ENCODE measurements around the gene SH3PXD2A.
"Not testable (repeated sequence)": the region's sequence is repeated elsewhere in the genome, so short reads cannot be mapped to it uniquely, and the experiment has no call there.

The SH3PXD2A gene

DNA sequence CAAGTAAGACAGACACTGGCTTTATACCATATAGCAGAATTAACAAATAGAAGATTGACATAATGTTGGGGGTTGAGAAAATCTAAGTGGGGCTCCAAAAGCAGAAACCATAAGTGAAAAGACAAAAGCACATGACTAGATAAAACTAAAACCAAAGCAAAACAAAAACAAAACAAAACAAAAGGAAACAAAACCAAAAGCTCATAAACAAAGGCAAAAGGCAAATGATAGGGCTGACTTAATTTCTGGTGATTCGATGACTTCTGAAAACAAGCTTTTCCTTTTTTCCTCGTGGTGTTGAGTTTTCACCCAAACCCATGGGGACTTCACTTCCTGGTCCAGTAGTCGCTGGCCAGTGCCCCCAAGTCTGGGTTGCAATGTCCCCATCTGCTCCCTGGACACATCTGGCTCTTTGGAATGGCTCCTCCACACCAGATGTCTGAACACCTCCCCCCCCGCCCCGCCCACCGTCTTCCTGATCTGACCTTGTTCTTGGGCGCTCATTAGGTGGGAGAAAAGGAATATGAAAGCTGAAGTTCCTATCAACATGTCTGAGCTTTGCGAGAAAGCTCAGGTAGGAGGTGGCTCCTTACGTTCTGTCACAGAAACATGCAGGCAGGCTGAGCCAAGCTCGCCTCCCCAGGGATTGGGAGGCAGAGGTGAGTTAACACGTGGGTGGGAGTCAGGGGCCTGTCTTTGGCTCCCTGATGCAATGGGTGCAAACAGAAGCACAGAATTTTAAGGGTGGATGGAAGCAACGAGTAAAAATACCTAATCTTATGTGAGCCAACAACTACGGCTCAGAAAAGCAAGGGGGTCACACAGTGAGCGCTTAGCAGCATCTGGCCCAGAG is 240.8 kb downstream of the SH3PXD2A start:
- no peak for DNase-seq

DNA sequence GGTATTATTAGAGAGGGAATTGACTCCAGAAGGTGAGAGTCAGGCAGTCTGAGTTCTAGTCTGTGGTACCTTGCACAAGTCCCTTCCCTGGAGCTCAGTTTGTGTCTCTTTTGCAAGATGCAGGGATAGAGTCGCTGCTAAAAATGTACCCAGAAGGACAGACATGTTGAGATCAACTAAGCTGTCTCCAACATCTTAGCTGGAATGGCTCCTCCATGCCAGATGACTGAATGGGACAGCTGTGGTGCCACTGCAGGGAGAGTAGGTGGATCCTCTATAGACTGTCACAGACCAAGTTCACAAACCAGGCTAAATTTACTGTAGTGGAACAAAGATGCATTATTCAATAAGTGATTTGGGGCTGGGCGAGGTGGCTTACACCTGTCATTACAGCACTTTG is 241.8 kb downstream of the SH3PXD2A start:
- no peak for DNase-seq

DNA sequence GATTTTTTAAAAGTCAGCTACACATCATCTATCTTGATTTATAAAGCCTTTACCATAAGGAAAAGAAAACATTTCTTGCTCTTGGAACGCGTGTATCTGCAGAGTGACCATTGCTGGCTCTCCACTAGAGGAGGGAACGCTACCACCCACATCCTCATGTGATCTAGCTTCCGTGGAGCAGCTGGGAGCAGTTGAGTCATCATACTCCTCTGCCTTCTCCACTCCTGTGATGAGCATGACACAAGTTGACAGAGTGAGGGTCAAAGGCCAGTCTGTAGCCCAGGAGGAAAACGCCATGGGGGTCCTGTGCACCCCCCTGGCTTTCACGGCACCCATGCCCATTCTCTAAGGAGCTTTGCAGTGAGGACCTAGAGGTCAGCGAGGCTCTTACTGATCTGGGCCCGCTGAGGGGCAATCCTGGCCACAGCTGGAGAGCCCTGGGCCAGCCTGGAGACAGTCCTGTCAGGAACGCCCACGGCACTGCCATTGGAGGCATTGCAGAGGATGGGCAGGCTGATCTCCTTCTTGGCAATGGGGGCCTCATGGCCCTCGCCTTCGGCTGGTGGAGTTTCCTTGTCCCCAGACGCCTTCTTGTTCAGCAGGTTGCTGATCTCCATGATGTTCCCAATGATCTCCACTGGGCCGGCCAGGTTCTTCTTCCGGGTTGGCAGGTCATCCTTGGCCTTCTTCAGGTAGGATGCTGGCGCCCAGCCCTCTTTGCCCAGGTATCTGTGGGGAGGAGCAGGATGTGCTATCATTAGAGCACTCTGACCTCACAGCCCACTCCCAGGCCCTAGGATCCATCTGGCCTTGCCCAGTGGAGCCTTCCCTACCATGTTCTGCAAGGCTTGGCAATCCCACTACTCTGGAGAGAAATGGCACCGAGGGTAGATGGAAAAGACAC is 242.7 kb downstream of the SH3PXD2A start:
- no peak for DNase-seq

DNA sequence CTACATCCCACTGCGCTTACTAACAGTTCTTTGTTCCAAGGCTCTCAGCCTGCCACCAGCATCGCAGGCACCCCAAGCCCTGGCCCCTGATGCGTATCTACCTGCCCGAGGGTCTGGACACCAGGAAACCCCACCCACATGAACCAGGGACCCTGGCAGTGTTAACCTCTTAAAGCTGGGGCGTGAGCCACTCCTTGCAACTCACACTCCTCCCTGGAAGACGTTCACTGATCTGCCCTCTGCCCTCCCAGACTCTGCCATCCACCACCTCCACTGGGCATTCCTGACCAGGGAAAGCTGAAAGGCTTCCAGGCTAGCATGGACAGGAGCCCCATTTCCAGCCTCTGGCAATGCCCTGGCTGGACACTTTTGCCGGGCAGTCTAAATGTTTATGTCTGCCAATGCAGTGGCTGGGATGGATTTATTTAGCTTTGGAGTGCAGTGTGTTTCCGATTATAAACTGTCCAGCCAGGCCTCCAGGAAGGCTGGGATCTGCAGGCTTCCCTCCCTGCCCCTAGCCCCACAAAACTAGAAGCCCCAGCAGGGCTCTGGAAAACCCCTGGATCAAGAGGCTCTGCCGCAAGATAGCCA is 244.4 kb downstream of the SH3PXD2A start:
- no peak for DNase-seq

DNA sequence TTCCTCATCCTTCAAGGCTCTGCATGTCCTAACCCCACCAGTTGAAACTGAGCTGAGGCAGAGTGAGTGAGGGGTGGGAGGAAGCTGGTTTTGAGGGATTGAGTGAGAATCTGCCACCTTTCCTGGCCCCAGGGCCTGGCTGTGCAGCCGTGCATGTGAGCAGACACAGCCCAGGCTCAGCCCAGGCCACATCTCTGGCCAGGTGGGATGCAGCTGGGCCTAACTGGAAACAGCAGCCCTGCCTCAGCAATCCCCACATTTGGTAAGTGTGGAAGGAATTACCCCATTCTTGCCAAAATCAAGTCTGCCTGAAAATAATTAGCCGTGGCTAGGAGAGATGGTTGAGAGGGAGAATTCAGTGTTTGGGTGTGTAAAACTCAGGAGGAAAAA is 245.3 kb downstream of the SH3PXD2A start:
- DNase-seq, result no peak

DNA sequence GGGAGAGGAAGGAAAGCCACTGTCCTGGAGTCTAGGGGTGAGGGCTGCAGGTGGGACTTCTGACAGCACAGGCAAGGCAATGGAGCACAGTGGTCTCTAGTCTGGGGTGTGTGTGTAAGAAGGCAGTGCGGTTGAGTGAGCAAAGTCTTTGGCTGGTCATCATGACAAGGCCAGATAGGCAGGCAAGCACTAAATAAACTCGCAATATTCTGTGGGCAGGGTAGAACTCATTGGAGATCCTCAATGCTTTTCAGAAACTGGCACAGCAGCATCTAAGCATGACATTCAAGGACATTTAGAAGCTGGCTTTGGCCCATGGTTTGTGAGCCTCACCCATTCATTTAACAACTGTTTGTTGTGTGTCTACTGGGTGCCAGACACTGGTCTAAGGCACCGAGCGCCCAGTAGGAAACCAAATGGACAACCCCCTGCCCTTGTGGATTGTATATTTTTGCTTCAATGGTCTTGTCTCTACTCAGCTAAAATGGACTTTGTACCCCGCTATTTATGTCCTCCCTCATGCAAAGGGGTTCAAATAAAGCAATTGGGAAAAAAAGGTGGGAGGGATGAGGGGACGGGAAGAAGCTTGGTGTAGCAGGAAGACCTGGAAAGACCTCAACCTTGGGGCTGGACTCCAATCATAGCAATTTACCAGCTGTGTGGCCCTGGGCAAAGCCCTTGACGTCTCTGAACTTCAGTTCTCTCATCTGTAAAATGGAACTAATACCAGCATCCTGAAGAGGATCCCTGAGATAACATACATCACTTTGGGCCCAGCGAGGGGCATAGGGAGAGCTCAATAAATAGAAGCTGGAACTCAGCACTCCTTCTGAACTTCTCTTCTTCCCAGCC is 245.9 kb downstream of the SH3PXD2A start:
- DNase-seq, result no peak

DNA sequence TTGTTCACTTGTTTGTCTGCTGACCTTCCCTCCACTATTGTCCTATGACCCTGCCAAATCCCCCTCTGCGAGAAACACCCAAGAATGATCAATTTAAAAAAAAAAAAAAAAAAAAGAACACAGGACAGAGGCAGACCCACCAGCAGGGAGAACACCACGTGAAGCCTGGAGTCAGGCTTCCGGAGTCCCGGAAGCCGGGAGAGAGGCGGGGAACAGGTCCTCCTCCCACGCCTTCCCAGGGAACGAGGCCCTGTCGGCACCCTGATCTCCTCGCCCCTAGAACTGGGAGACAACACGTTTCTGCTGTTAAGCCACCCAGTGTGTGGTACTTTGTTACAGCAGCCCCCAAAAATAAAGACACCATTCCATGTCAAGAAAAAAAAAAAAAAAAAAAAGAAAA is 247.3 kb downstream of the SH3PXD2A start:
- not testable (repeated sequence) for DNase-seq

DNA sequence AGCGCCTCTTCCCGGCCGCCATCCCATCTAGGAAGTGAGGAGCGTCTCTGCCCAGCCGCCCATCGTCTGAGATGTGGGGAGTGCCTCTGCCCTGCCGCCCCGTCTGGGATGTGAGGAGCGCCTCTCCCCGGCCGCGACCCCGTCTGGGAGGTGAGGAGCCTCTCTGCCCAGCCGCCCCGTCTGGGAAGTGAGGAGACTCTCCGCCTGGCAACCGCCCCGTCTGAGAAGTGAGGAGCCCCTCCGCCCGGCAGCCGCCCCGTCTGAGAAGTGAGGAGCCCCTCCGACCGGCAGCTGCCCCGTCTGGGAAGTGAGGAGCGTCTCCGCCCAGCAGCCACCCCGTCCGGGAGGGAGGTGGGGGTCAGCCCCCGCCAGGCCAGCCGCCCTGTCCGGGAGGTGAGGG is 248.3 kb downstream of the SH3PXD2A start:
- DNase-seq, result not testable (repeated sequence)

DNA sequence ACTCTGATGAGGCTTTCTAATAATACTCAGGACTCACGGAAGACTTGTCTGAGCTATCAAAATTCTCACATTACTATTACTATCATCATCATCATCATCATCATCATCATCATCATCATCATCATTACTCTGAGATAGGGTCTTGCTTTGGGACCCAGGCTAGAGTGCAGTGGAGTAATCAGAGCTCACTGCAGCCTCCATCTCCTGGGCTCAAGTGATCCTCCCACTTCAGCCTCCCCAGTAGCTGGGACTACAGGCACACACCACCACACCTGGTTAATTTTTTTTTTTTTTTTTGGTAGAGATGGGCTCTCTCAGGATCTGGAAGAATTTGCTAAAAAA is 249.3 kb downstream of the SH3PXD2A start:
- not testable (repeated sequence) for DNase-seq

DNA sequence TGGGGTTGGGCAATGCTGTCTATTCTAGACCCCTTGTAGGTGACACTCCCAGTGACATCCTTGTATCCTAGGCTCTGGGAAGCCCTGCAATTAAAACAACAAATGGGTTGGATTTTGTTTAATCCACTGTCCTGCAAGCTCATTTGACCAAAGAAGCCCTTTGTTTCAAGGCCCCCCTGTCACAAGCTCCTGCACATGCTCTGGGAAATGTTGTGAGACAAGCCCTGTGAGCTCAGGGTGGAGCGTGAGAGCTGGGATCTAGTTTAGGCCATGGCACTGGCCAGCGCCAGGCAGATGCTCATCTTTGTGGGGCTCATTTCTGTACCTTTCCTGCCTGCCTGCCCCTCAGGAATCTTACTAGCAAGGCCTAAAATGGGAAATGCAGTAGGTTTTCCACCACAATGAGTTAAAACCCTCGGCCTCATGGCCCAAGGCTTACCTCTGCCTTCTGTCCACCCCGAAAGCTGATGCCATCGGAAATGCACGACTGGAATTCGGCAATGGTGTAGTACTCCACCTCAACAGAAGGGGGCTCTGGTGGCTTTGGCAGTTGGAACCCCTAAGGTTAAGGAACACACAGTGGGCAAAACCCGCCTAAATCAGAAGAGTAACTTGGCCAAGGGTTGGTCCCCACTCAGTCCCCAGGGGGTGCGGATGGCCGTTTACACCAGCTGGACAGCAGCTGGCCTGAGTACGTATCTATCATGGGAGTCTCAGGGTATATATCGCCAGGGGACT is 249.8 kb downstream of the SH3PXD2A start:
- DNase-seq, result no peak

DNA sequence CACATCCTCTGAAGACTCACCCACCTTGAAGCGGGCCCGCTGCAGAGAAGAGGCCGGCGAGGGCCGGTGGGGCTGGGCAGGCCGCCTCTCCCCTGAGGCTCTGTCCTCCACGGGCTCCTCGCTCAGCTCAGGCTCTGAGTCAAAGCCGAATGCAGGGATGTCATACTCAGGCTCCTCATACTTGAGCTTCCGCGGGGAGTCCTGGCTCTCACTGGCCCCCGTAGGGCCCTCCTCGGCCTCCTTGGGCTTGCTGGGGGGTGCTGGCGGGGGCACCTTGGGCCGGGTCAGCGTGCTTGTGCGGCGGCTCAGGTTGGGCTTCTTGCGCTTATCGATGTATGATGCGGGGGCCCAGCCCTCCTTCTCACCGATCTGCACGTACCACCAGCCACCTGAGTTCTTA is 252.0 kb downstream of the SH3PXD2A start:
- no peak for DNase-seq

DNA sequence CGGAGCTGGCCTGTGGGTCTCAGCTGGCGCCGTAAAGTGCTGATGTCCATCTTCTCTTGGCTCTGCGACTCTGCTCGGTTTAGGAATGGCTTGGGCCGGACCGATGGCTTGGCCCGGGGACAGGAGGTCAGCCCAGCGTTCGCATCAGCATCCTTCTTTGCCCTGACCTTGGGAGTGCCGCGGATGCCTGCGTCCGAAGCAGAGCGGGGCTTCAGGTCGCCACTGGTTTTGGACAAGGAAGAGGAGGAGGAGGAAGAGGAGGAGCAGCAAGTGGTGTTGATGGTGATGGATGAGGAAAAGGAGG is 252.6 kb downstream of the SH3PXD2A start:
- no peak for DNase-seq

DNA sequence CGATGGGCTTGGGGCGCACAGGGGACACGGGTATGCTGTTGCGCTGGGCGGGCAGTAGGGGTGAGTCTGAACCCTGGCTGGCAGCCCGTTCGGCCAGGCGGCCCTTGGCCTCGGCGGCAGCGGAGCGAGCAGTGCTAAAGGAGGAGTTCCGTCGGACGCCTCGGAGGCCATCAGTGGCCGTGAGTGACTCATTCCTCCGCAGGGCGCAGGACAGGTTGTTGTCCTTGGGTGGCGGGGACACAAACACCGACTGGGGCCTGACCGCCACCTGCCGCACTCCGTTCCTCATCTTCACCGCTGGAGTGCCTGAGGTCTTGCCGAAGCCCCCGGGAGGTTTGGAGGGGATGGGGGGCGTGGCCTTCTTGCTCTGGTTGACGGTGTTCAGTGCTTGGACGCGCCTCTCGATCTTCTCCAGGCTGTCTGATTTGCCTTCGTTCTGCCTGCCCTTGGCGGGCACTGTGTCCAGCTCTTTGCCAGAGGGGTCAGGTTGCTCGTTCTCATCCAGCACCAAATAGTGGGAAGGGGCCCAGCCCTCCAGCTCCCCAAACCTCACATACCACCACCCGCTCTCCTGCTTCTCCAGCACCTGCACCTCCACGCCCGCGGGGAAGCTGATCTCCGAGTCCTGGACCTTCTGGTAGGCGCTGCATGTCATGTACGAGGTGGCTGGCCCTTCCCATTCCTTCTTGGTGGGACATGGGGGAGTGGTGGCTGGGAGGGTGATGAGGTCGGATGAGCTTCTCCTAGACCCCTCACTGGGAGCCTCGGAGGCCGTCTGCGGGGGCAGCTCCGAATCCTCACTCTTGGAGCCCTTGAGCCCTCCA is 253.1 kb downstream of the SH3PXD2A start:
- no peak for DNase-seq

DNA sequence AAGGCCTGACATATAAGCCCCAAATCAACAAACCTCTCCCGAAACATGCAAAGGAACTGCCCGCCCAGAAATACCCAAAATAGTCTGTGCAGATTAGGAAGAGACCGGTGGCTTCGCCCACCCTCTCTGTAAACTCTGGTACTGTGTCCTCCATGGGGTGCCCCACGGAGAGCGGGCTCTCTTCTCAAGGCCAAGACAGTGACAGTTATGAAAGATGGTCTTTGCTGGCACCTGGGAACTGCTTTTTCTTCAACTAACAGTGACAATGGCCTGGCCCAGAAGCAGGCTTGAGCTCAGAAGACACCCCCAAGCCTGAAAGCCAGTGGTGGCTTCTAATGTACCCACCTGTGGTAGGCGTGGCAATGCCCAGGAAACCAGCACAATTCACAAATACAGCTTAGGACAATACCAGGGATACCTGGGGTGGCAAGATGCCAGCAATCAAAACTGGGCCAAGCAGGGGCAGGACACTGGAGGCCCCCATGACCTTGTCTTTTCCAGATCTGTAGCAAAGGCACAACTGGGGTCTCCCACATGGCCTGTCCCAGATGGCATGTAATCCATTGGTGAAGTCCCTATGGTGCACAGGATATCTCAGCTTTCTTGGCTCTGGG is 254.3 kb downstream of the SH3PXD2A start:
- DNase-seq, result no peak

DNA sequence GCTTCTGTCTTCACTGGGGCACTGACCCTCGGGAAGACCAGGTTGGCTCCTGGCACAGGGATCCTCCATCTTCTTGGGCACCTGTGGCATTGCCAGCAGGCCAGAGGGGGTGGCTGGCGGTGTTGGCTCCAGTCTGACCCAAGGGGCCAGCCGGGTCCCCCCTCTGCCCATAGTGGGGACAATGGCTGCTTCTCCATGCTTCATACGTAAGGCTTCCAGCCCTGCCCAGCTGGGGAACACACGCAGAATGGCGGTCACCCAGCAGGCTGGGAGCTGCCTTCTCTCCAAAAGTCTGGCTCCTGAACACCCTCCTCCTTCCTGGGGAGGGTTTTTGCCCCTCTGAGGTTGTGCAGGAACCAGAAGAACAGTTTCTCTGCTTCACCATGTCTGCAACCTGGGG is 255.1 kb downstream of the SH3PXD2A start:
- no peak for DNase-seq

DNA sequence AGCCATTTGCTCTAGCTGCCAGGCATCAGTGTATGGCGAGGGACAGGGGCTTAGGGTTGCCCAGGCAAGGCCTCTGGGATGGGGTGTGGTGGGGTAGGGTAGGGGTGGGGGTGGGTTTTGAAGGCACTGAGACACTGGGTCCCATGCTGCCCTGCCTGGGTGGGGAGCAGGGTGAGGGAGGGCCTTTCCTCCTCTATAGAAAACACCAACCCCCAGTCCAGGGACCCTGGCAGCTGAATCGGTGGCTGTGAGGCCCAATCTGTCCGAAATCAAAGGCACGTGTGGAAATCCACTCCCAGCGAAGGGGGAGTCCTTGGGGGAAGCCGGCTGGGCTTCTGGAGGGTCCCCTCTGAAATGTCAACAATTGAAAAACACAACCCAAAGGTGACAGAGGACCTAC is 255.5 kb downstream of the SH3PXD2A start:
- DNase-seq, result no peak

DNA sequence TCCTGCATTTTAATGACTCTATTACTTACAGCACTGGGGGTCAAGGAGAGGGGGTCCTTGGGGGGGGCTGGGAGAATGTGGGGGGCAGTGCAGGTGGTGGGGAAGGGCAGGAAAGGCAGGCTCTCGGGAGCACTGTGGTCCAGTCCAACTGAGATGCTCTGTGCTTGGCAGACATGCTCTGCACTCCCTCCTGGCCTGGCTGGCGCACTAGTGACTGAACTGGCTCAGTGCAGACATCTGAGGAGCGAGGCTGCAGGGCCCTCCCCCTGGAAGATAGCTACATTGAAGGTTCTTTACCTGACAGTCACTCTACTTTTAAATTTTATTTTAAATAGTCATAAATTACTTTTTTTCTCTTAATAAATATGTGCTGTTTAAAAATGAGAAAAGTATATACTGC is 256.2 kb downstream of the SH3PXD2A start:
- DNase-seq, result no peak

DNA sequence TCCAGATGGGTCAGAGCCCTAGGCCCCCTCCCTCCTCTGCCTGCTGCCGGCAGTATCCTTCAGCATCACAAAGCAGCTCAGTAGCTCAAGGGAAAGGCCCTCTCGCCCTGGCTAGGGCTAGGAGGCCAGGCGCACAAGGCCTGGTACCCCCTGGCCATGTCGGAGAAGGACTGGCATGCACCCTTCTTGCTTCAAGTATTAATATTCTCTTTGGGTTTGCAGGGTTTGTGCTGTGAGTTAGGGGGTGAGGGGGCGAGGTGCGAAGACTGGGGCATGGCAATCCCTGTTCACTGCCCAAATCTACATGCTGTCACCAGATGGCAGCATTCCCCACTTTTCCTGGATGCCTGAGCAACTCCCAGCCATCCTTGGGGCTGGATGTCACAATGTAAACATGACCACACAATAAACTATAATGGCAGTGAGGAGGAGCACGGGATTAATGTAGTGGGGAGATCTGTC is 256.7 kb downstream of the SH3PXD2A start:
- peak; percentile 42 for DNase-seq

DNA sequence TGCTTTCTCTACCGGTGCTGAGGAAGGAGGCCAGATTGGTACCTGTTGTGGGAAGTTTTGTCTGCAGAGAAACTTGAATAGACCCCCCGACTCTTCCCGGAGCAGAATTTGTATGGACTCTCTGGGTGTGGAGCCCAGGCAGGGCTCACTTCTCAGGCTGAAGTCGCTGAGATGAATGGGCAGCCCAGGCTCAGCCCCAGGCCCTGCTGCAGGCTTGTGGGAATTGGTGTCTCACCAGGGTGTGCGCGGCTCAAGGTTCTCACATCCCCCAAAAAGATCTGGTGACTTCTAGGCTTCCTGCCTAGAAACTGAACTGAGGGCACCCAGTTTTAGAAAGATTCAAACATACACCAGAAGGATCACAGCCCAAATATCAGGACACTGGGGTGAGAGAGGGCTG is 258.4 kb downstream of the SH3PXD2A start:
- DNase-seq, result no peak

DNA sequence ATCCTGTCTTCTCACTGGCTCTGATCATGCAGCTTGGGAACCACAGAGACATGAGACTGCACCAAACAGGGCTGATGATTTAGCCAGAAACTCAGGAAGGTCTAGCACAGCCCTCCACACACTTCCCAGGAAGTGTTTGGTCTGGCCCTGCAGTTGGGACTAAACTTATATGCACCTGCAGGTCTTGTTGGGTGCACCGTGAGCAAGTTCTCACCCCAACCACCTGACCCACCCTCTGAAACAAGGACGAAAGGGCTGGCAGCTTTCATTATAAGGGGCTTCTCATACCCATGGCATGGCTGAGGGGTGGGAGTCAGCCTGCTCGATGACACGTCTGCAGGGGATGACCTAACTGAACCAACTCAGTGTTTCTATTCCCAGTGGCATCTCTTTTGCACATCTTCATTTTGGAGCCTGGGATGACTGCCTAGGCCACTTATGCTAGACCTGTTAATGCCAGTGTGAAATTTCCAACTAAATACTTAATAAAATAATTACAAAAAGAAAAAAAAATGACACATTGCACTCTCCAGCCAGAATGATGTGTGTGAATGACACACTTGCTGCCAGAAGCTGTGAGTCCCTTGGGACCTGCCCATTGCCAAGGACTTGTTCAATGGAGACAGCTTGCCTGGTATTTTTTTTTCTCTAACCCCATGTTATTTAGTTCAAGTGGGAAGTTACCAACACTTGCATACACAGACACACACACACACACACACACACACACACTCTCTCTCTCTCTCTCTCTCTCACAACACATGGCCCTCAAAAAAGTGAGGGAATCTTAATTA is 259.2 kb downstream of the SH3PXD2A start:
- DNase-seq, result no peak

All from NCI-H1092 treated with DMSO at 0.1 percent for 48 hours (cell line).